Kidney glomerular epithelial cell (primary cell): ENCODE results near the gene GSN.
A peak's percentile ranks its signal among the peaks of the same experiment; 100 is the strongest.

Source experiments
- DNase-seq: peaks from one replicate; lab custom pipeline; 2025; lab: John Stamatoyannopoulos, UW

GSN gene

DNA sequence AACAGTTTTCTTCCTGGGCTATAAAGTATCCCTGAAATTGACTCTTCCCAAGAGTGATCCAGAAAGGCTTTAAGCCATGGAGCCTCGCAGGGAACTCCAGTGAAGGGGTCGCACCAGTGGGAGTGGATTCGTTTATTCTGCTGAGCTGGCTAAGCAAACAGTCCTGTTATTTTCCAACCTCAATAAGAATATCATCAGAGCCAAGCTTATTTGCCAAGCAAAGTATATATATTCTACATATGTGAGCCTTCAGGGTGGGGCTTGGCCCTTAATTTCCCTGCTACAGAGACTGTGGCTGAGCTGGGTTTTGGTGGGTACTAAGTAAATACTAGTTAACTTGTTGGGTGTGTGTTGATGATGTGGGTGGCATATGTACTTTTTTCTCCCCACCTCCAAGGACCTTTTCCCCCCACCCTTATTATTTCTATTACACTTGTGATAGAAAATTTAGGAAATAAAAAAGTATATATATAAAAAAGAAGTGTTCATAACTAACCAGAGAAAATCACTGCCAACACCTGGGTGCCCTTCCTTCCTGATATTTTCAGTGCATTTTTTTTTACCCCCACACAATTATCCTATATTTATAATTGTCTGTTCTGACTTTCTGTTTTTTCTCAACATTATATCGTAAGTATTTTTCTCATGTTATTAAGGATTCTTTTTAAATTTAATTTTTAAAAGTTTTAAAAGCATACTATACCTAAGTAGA, 5.3 kb downstream of the GSN start:
- no peak for DNase-seq

DNA sequence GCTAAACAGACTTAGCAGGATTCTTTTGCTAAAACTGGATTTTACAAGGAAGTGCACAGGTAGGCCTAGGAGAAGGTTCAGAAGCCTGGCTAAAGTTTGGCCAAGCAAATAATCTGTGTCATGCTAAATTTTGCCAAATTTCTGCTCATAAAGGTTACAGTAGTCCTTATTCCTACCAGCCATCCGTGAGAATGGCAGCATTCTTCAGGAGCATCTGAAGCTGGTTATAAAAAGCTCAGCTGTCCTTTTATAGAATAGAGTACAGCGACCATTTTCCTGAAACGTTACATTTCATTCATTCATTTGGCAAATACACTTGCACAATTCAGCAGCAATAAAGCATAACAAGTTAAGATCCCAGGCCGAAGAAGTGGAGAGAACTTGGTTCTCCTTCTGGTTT, 6.9 kb downstream of the GSN start:
- no peak for DNase-seq

DNA sequence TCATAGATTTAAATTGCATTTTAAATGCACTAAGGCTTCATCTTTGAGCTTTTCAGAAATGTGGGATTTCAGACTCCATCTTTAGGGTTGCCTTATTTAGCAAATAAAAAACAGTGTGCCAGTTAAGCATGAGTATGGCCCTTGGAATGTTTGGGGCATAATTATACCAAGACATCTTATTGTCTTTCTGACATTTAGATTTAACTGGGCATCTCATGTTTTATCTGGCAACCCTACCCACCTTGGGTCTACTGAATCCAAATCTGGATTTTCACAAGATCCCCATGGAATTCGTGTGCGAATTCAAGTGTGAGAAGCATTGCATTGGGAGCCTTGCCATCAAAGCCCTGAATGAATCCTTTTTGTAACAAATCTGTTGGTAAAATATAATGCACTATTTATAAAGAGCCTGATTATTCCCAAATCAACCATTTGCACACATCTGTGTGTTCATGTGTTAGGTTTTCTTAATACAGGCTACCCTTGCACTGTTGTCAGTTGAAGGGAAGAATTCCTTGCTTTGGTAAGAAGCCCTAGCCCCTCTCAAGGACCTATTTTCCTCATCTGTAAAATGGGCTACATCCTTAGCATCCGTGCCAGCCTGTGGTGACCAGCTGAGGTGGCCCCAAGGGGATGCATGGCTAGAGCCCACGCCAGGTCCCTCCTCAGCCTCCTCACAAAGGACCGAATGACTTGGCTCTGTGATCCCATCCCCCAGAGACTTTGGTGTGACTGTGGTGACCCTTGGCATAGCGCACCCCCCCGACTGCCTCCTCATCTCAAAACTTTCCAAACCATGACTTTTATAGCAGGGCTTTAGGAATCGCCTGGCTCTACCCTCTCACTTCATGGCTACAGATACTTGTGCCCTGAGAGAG, 8.1 kb downstream of the GSN start:
- DNase-seq = no peak

DNA sequence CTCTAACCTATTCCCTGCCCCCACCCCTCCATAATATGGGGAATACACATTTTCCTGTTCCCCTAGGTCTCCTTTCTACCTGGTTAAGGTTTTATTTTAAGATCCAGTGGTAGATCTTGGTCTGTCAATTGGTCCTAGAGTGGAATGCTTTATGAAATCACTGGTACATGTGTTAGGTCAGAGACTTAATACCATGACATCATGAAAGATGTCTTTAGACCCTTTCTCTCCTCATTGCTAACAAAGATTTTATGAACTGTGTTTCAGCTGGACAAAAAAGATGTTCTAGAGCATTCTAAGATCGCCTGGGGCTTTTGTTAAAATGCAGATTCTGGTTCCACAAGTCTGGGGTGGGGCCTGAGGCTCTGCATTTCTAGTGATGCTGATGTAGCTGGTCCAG, 9.1 kb downstream of the GSN start:
- no peak for DNase-seq

DNA sequence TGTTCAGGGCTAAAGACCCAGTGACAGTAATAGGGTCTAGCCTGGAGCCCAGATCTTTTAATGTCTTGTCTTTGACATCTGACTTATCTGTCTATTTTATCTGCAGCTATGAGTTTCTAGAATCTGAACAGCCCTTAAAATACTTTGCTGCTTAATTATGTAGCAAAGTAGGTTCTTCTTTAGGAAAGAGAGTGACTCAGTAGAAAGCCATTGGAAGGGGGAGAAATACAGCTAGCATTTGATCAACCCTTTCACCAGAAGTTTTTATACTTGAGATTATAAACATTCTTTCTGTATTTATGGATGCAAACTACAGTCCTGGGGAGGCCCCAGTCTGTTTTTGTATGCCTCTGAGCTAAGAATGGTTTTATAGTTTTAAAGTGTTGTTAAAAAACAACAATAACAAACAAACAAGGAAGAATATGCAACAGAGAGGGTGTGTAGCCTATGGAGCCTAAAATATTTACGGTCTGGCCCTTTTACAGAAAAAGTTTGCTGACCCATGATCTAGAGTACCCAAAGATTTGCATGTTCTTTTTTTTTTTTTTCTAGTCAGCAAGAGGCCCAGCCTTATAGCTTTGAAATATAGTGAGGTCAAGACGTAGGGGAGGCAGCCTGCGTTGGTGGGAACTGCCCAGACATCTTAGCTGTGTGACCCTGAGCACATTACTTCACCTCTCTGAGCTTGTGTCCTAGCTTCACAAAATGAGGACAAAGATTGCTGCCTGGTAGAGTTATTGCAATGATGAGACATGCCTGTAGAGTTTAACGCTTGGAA, 9.7 kb downstream of the GSN start:
- peak; percentile 30 for DNase-seq

DNA sequence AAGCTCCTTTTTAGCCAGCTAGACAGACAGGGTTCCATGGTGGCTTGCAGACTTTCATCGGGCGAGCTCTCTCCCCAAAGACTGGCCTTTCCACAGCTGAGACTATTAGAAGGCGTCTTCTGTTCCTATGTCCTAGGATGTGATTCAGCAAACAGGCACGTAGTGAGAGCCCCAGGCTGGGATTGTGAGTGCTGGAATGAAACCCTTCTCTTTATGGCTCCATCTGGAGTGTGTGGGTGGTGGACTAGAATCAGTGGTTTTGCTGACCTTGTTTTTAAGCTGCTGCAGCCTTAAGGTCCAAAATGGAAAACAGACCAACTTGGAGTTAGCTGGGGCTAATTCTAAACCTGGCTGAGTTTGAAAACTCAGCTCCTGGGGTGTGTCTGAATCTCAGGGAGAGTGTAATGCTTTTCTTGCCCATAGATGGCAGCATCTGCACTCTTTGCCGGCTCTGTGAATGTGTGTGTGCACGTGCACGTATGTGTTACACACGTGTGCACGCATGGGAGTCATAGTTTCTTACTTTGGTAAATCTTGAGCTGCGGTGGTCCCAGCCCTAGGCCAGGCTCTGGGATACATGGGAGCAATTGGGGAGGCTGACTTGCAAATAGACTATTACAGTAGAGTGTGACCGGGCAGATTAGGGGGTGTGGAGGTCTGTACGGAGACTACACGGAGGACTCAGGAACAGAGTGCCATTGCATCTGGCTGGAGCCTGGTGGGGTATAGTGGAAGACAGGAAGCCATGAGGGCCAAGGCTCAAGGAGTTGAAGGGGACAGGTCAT, 10.7 kb downstream of the GSN start:
- peak; percentile 98 for DNase-seq

DNA sequence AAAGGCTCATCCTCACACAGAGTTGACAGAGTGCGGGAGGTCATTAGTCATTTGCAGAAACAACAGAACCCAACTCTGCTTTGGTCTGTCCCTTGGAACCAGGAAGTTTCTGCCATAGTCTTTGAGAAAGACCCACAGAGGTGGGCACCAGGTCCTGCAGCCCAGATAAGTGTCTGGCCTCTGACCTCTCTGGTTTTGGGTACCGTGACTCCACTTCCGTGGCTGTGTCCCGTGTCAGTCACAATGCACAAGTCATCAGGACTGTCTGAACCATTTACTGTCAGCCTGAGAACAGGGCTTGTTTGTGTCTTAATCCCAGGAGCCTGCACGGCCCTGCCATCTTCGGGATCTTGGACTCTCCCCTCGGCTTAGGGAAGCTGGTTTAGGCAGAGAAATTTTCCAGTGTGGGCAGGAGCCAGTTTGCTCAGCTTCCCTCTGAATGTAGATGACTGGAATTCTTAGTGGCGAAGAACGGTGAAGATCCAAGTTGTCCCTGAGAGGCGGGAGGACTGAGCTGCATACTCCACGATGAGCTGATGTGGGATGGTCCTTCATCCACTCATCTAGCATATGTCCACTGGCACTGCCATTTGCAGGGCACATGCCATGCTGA, 11.9 kb downstream of the GSN start:
- no peak for DNase-seq

DNA sequence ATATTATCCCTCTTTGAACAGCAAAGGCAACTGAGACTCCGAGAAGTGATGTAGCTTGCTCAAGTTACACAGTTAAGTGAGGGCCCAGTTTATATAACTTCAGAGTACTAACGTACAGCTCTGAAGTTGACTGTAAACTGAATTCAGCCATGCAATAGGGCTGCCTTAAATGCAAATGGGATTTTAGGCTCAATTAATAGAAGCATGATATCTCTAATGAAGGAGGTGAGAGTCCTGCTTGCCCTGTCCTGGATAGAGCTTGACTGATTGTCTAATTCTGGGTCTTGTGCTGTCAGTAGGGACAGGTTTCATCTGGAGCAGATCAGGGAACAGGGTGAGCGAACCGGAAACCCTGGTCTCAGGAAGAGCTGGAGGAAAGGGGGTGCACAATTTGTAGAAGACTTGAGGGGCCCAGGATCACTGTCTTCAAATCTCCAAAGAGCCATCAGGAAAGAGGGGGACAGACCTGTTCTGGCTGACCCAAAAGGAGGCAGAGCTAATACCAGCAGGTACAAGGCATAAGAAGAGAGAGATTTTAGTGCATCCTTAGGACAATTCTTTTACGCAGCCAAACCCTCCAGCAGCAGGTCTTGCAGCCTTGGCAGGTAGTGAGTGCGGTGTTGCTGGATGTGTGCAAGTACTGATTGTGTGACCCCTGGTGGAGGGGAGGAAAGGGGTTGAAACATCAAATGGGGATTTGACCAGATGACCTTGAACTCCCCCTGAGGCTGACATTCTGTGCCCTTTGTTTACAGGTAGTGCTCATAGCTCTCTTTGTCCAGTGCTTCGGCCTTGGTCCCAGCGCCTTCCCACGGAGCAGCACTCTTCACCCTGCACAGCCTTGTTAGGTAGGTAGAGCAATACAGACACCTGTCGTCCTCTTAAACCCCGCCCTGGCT, 13.0 kb downstream of the GSN start:
- no peak for DNase-seq

DNA sequence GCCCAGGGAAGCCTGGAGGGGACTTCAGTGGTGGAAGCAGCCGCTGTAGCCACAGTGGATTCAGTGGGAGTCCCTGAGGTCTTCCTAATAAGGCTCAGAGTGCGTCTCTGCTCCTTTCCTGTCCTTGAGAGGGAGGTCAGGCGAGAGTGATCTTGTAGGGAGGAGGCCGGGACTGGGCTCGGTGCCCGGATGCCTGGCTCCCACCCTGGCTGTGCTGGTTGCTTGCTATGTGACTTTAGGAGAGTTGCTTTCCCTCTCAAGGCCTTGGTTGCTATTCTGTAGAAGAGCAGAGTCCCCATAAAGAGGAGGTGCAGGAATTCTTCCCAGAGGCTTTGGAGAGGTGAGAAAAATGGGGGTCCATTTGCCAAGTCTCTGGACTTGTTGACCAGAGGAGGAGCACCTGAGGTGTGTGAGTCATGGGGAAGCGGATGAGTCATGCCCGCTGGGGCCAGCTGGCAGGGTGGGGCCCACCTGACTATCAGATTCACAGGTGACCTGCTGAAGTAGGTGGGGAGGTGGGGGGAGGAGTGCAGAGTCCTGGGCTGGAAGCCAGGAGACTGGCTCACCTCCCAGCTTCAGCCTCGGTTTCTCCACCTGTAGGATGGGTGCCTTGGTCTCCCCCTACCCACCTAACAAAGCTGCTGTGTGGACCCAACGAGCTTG, 13.8 kb downstream of the GSN start:
- peak; percentile 54 for DNase-seq

DNA sequence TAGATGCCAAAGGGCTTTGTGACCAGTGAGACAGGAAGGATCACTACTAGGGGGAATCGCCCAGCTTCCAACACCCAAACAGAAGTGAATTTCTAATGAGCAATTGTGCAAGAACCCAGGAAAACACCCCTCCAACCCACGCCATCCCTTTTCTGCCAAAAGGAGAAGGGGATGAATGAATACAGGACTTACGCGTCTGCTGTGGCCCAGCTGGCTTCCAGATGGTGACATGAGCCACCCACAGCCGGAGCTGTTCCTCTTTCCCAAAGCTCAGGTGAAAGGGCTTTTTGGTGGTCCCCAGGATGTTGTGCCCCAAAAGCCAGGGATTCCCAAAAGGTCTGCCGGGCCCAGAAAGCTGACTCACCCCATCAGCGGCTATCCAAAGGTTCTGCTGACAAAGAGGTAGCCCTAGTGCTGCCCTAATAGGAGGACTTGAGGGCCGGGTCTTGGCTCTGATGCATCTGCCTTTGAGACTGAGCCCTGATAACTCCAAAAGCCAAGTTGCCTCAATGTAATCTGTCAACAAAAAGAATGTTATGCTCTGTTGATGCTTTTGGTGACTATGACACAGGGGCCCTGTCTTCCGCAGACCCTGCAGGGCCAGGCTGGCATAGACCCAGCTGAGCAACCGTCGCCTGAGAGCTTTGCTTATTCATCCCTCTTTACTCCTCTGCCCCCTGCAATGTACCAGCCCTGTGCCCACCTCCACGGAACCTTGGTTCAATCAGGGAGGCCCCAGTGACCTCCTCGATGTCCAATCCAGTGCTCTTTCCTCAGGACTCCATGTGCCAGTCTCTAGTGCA, 14.5 kb downstream of the GSN start:
- peak; percentile 6 for DNase-seq

DNA sequence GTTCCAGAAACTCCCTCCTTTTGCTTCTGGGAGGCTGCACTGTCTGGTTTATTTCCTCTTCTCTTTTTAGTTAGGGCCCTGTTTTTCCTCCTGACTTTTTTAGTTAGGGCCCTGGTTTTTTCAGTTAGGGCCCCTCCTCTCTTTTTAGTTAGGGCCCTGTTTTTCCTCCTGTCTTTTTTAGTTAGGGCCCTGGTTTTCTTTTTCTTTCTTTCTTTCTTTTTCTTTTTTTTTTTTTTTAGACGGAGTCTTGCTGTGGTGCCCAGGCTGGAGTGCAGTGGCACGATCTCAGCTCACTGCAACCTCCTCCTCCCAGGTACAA, 15.1 kb downstream of the GSN start:
- no peak for DNase-seq

DNA sequence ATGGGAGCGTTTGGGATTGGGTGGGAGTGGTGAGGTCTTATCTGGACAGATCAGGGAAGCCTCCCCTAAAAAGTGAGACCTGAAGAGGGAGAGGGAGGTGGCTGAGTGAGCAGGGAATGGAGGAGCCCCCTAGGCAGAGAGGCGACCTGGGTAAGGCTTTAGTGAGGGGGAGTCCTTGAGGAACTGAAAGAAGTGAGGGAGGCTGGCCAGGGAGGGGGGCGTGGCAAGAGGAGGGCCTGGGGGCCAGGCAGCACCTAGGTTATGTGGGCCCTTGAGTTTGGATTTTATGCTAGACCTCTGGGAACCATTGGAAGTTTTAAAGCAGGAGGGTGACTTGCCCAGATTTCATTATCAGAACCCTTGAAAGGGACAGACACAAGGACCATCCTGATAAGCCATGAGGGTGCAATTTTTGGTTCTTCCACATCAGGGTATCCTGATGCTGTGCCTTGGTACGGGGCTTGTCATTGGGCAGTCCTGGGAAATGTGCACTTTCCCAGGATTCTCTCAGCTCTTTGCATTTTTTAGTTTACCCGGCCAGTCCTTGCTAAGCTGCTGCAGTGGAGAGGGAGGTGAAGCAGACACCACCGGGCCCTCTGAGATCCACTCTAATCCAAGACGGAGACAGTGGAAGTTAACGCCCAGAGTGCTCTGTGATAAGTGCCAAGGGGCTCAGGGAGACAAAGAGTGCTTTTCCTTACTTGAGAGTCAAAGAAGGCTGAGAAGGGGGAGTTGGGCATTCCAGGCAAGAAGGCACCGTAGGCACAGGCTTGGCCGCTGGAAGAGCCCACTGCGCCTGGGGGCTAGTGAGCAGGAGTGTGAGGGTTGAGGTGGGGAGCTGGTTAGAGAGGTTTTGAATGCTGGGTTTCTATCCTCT, 16.1 kb downstream of the GSN start:
- DNase-seq = no peak

DNA sequence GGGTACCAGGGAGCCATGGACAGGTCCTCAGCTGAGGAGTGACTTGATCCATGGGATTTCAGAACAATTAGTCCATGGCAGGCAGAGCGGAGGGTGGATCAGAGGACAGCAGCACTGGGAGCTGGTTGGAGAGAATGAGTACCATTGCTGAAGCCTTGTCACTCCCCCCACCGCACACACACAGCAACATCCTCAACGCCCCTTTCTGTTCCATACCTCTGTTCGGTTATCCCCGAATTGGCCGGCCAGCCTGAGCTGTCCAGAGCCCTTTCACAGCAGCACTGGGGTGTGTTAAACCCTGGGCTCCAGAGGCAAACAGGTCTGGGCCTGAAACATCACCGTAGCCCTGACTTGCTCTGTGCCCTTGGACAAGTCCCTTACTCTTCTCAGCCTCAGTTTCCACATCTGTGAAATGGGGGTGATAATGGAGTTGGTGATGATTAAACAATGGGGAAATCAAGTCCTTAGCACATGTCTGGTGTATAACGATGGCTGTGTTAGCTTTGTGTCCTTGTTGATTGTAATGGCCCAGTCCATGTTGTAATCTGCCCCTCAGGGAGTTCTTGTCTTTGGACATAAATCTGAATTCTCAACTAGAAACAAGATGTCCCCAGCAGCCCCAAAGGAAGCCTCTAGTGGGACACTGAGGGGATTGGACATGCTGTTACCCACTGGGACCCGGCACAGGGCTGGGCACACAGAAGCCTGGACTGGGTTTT, 16.9 kb downstream of the GSN start:
- no peak for DNase-seq

DNA sequence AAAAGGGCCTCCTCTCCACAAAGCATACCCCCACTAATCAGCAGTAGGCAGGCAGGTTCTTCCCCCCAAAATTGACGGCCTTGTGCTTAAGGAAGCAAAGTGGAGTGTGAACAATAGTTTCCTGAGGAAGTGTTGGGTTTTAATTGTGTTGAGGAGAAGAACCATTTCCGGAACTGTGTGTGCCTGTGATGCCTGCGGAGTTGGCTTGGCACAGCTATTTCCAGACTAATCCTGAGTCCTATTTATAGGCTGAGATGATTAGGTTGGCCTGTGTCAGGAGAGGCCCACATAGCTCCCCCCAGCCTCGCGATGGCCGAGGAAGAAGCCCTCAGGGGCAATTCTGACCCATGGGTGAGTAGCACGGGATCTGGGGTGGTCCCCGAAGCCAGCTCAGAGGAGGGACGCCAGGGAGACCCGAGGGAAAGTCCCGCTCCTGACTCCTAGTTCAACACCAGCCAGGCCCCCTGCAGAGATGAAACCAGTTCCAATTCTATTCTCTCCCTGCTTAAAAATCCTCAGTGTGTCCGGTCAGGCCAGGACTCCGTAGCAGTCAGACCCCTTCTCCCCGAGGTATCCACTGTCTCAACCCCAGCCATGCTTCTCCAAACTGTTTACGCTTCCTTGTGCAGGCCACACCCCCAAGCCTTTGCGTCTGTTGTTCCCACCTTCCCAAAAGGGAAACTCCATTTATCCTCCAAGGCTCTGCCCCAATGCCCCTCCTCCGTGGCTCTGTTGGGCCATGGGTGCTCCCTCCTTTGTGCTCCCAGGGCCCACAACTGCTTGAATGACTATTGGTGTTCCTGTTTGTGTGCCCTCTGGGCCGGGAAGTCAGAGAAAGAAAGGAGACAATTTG, 18.1 kb downstream of the GSN start:
- peak; percentile 42 for DNase-seq

DNA sequence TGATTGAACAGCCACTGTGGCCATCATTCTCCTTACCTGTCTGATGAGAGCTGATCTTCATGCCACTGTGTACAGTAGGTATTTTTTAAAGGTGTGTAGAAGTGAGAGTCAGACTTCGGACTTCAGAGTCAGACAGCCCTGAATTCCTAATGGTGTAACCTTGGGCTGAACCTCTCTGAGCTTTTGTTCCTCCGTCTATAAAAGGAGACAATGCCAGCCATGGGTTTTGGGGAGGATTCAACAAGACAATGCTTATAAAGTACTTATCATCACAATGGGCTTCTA, 18.7 kb downstream of the GSN start:
- DNase-seq = no peak

DNA sequence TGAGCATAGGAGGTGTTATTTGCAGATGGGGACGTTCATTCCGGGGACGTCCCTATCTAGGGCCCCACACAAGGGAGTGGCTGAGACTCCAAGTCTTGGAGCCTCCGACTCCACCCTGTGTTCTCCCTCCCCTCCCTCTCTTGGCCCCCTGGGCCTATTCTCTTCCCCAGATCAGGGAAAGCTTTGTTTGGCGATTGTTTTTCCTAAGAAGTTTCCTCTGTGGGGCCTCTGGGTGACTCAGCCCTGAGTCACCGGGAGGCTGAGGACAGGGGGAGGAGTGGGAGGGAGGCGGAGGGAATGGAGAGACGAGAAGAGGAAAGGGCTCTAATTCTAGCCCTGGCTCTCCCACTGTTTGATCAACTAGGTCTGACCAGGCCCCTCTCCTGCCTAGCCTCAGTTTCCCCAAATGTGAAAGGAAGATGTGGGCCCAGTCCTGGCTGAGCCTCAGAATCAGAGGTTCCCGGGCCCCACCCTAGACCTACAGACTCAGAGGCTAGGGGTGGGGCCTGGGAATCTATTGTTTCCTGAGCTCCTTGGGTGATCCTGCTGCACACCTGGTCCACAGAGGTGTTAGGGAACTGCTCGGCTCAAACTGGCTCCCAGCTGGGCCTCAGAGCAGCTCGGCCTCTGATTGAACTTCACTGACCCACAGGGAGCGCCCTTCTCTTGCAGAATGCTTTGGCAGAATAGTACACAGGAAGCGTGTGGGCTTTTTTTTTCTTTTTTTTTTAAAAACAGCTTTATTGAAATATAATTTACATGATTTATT, 19.2 kb downstream of the GSN start:
- DNase-seq = peak; percentile 88
